ENCODE measurements around the gene CWC25. TPM values are rescaled to one million over a fixed set of nuclear protein-coding genes. Genes with fewer than 3 reads are reported as not detected.

The CWC25 gene
- total and polyA plus RNA-seq, 12 donors: 7.7 to 22.6 (median 9.1) TPM

- DNase-seq (peak; percentile 90 to 98), ATAC-seq (peak; percentile 95 to 99 (median 98))
- H3K36me3 ChIP-seq: peaks cover 0 to 43% (median 36%) of the 10 kb centered on the region in 9 donors
- intact Hi-C loops (cut with DNase I): loop anchor here in 6 of 10 donors (1.0 to 10.0 kb wide), 3 partner anchors 28 to 99 kb away; partner anchors contain the start of genes CWC25 (in 5 of the 6) and PSMB3 (in 1 of the 6)
- peak within 1 kb of the TSS; percentile 81 to 98 (median 92) for H3K27ac ChIP-seq
- peak within 1 kb of the TSS; percentile 48 to 83 (median 67) for H3K4me3 ChIP-seq
- no peaks in the 10 kb centered on the region for H3K27me3 ChIP-seq
- WGBS, 2 donors: 0 to 1% methylated on average over 48 of the region's 48 CpGs
- H3K4me1 ChIP-seq: peaks cover 12 to 43% (median 32%) of the 10 kb centered on the region in 9 donors
- no peaks in the 10 kb centered on the region for H3K9me3 ChIP-seq
- TF ChIP-seq CTCF (IDR thresholded peaks at IDR 0.05): no peak
Observed at GRCh38 chr17:38853292-38854219, 28.4 kb upstream of the CWC25 start, which contains the start of gene RPL23. TSS of gene RPL23 (minus strand) at chr17:38853721. CDS start at chr17:38853710, 11 bp downstream.

GRCh38 chr17:38852771-38853291 is 27.7 kb upstream of the CWC25 start:
- ATAC-seq: peak in 7 of 8 donors; percentile 2 to 52 (median 29)

DNA sequence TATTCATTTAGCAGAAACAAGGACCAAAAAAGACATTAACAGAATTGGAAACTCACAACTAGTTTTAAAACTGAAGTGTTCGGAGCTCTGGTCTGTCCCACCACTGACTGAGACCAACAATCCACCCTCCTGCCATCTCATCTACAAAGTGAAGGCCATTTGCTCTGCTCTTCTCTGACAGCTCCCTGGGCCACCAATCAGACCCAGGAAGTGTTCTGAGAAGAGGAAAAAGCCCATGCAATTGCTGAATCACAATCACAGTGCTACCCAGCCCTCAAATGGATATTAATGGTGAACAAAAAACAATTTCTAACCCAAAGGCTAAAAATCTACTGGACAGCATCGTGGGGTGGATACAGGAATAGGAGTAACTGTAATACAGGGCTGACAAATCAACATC is 26.3 kb upstream of the CWC25 start:
- Histone ChIP-seq H3K36me3 (peaks cover 0 to 64% (median 49%) of the 10 kb centered on the region in 9 donors), H3K27ac (peak overlapping the region in 3 of 10 donors; percentile 88 to 97 (median 94)), H3K4me1 (peaks cover 12 to 36% (median 32%) of the 10 kb centered on the region in 9 donors), H3K9me3 (no peaks in the 10 kb centered on the region), H3K27me3 (no peaks in the 10 kb centered on the region), H3K4me3 (peak overlapping the region in 8 of 10 donors; percentile 48 to 83 (median 68))
- TF ChIP-seq CTCF (IDR thresholded peaks at IDR 0.05): no peak
- intact Hi-C loops (cut with DNase I): loop anchor here in 1 of 10 donors (10.0 kb wide), 1 partner anchor 97 kb away; the partner anchor contains the start of gene PSMB3
- no peak for DNase-seq
- 46 to 56% methylated on average over 2 of the region's 2 CpGs for WGBS, 2 donors
- no peak for ATAC-seq

More at GRCh38 chr17:38852771-38853291, 27.7 kb upstream of the CWC25 start:
- H3K4me3 ChIP-seq: peak overlapping the region; percentile 48 to 83 (median 67)
- peaks cover 12 to 39% (median 32%) of the 10 kb centered on the region in 9 donors for H3K4me1 ChIP-seq
- peak overlapping the region in 9 of 10 donors; percentile 88 to 98 (median 94) for H3K27ac ChIP-seq
- H3K27me3 ChIP-seq: no peaks in the 10 kb centered on the region
- H3K36me3 ChIP-seq: peaks cover 0 to 50% (median 43%) of the 10 kb centered on the region in 9 donors
- no peaks in the 10 kb centered on the region for H3K9me3 ChIP-seq
- DNase-seq: no peak
- intact Hi-C loops (cut with DNase I): loop anchor here in 6 of 10 donors (1.0 to 10.0 kb wide), 3 partner anchors 28 to 98 kb away; partner anchors contain the start of genes CWC25 (in 5 of the 6) and PSMB3 (in 1 of the 6)
- WGBS, 2 donors: 1 to 2% methylated on average over 19 of the region's 19 CpGs
- no peak for TF ChIP-seq CTCF (IDR thresholded peaks at IDR 0.05)

DNA sequence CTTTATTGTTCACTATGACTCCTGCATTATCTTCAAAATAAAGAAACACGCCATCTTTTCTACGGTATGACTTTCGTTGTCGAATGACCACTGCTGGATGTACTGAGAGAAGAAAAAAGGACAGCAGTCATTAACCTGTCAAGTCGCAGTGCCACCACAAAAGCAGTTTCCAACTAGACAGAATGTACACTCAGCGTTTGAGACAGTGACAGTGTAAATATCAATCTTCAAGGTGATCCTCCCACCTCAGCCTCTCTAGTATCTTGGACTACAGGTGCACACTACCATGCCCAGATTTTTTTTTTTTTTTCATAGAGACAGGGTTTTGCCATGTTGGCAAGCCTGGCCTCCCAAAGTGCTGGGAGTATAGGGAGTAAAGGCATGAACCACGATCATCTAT is 25.3 kb upstream of the CWC25 start:
- DNase-seq (no peak), ATAC-seq (no peak)
- intact Hi-C loops (cut with DNase I): loop anchor here in 1 of 10 donors (10.0 kb wide), 1 partner anchor 96 kb away; the partner anchor contains the start of gene PSMB3
- H3K4me3 ChIP-seq: no peak overlapping the region
- 67 to 72% methylated on average over 7 of the region's 7 CpGs for WGBS, 2 donors
- no peaks in the 10 kb centered on the region for H3K27me3 ChIP-seq
- H3K4me1 ChIP-seq: peaks cover 12 to 36% (median 32%) of the 10 kb centered on the region in 9 donors
- H3K9me3 ChIP-seq: no peaks in the 10 kb centered on the region
- H3K27ac ChIP-seq: peak overlapping the region in 1 of 10 donors; percentile 29
- H3K36me3 ChIP-seq: peaks cover 0 to 68% (median 49%) of the 10 kb centered on the region in 9 donors
- TF ChIP-seq CTCF (IDR thresholded peaks at IDR 0.05): no peak

All from heart right ventricle (tissue), 16 donors.